ENCODE results near the gene WNT9B. TPM values are rescaled to one million over a fixed set of nuclear protein-coding genes. Genes with fewer than 3 reads are reported as not detected.

The WNT9B gene
- total RNA-seq, 1 donor from 2014 or later = 2.0 TPM

- Mint-ChIP-seq H3K36me3 (no peaks in the 10 kb centered on the region), H3K27ac (peak overlapping the region; percentile 88), H3K9me3 (peaks cover 8% of the 10 kb centered on the region), H3K27me3 (ENCODE audit: low read depth) (no peaks in the 10 kb centered on the region), H3K4me1 (peaks cover 25% of the 10 kb centered on the region), H3K4me3 (peak overlapping the region; percentile 15)
- TF ChIP-seq CTCF (IDR thresholded peaks at IDR 0.05; ENCODE audit: unreplicated experiment) = no peak
- no peak for DNase-seq (ENCODE audit: low spot score in 2 of 2, unreplicated experiment in 2 of 2)
Observed at GRCh38 chr17:46895171-46895570, 43.8 kb downstream of the WNT9B start.

- Mint-ChIP-seq H3K4me3 (no peak overlapping the region), H3K4me1 (peaks cover 28% of the 10 kb centered on the region), H3K9me3 (peaks cover 8% of the 10 kb centered on the region), H3K27ac (no peak overlapping the region), H3K27me3 (ENCODE audit: low read depth) (no peaks in the 10 kb centered on the region), H3K36me3 (no peaks in the 10 kb centered on the region)
- TF ChIP-seq CTCF (IDR thresholded peaks at IDR 0.05; ENCODE audit: unreplicated experiment) = no peak
- no peak for DNase-seq (ENCODE audit: low spot score in 2 of 2, unreplicated experiment in 2 of 2)
Observed at GRCh38 chr17:46896991-46897390, 45.6 kb downstream of the WNT9B start.

GRCh38 chr17:46898364-46898763 is 47.0 kb downstream of the WNT9B start:
- H3K27ac Mint-ChIP-seq = no peak overlapping the region
- H3K4me1 Mint-ChIP-seq = peaks cover 28% of the 10 kb centered on the region
- no peak overlapping the region for H3K4me3 Mint-ChIP-seq

GRCh38 chr17:46898860-46899259 is 47.5 kb downstream of the WNT9B start:
- no peak for DNase-seq (ENCODE audit: low spot score in 2 of 2, unreplicated experiment in 2 of 2)
- H3K27me3 Mint-ChIP-seq (ENCODE audit: low read depth) = no peaks in the 10 kb centered on the region
- H3K4me3 Mint-ChIP-seq = no peak overlapping the region
- H3K27ac Mint-ChIP-seq = no peak overlapping the region
- peaks cover 26% of the 10 kb centered on the region for H3K4me1 Mint-ChIP-seq
- TF ChIP-seq CTCF (IDR thresholded peaks at IDR 0.05; ENCODE audit: unreplicated experiment) = no peak
- no peaks in the 10 kb centered on the region for H3K36me3 Mint-ChIP-seq
- H3K9me3 Mint-ChIP-seq = peaks cover 8% of the 10 kb centered on the region

More at GRCh38 chr17:46898364-46898763, 47.0 kb downstream of the WNT9B start:
- Mint-ChIP-seq H3K9me3 (peaks cover 8% of the 10 kb centered on the region), H3K27me3 (ENCODE audit: low read depth) (no peaks in the 10 kb centered on the region), H3K36me3 (no peaks in the 10 kb centered on the region)
- DNase-seq (ENCODE audit: low spot score in 2 of 2, unreplicated experiment in 2 of 2) = no peak
- TF ChIP-seq CTCF (IDR thresholded peaks at IDR 0.05; ENCODE audit: unreplicated experiment) = no peak

GRCh38 chr17:46901291-46901690 is 49.9 kb downstream of the WNT9B start:
- DNase-seq (ENCODE audit: low spot score in 2 of 2, unreplicated experiment in 2 of 2) = no peak
- H3K27me3 Mint-ChIP-seq (ENCODE audit: low read depth) = no peaks in the 10 kb centered on the region
- no peaks in the 10 kb centered on the region for H3K36me3 Mint-ChIP-seq
- no peak overlapping the region for H3K4me3 Mint-ChIP-seq
- peaks cover 7% of the 10 kb centered on the region for H3K4me1 Mint-ChIP-seq
- no peak overlapping the region for H3K27ac Mint-ChIP-seq
- peaks cover 8% of the 10 kb centered on the region for H3K9me3 Mint-ChIP-seq
- no peak for TF ChIP-seq CTCF (IDR thresholded peaks at IDR 0.05; ENCODE audit: unreplicated experiment)
